ENCODE results near the gene PODN.

Gene PODN

GRCh38 chr1:53074313-53075154, 12.5 kb downstream of the PODN start:
- DNase-seq (ENCODE audit: low read depth in 2 of 2) = no peak

DNA sequence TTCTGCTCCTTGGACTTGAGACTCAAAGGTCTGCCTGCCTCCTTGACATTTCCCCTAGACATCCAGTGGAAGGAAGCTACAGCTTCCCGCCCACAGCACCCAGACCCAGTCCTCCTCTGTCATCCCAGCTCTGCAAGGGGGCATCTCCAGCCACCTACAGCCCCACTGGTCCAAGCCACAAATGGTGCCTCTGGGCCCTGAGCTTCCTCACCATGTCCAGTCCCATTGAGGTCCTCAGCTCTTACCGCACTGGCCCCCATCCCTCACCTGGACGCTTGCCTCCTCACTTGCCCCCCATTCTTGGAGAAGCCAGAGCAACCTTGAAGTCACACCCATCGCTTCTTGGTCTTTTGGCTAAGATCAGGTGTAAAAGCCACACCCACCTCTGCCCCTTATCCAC, 13.2 kb downstream of the PODN start:
- no peak for DNase-seq (ENCODE audit: low read depth in 2 of 2)

DNA sequence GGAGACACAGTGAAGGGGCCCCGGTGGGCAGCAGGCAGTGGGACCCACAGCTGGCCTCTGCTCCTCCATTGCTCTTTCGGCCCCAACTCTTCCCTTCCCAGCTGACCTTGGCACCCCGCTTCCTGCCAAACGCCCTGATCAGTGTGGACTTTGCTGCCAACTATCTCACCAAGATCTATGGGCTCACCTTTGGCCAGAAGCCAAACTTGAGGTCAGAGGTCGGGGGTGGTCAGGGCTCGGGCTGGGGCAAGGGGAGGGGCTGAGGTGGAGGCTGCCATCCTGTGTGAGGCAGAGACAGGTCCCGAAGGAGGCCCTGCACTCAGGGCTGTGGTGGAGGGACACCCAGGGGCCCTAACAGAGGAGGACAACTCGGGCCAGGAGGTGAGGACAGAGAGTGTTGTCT, 13.7 kb downstream of the PODN start:
- no peak for DNase-seq (ENCODE audit: low read depth in 2 of 2)

DNA sequence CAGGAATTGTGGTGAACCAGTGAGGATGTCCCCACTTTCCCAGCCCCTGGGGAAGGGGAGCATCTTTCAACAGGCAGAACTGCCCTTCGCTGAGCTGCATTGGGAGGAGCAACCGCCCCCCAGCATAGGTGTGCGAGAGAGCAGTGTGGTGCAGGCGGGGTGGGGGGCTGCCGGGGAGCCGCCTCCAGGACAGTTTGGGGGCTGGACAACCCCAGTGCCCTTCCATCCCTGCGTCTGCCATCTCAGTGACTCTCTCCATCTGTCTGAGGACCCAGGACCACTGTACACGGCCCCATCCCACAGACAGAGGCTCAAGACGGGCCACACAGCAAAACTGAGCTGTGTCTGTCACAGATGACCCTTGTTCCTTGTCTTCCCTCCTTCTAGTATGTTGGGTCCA, 14.2 kb downstream of the PODN start:
- DNase-seq (ENCODE audit: low read depth in 2 of 2) = no peak

DNA sequence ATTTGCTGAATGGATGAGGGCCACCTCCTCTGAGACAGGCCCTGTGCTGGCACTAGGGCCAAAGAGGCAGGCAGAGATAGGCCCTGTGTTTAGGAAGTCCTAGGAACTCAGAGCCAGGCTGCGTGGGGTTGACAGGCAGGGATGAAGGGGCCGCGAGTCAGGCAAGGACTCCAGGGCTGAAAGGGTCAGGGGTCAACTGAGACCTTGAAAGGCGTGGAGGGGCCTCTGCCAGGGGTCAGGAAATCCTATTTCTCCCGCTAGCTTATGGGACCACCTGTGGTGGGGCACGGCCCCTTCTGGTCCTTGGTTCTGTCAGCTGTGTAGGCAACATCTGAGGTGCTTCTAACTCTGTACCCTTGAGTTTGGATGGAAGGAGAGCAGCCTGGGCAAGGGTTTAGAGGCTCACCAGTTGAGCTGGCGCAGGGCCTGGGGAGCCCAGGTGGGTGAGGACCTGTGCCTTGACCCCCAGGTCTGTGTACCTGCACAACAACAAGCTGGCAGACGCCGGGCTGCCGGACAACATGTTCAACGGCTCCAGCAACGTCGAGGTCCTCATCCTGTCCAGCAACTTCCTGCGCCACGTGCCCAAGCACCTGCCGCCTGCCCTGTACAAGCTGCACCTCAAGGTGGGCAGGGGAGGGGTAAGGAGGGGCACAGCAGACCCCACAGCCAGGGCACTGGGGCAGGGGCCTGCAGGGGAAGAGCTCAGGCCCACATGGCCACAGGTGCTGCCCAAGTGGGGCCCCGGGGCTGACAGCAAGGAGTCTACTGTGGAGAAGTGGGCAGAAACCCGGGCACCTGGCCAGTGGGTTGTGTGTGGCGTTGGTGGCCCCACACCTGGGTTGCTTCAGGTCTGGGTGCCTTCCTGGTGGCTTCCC, 14.9 kb downstream of the PODN start:
- DNase-seq (ENCODE audit: low read depth in 2 of 2) = no peak

DNA sequence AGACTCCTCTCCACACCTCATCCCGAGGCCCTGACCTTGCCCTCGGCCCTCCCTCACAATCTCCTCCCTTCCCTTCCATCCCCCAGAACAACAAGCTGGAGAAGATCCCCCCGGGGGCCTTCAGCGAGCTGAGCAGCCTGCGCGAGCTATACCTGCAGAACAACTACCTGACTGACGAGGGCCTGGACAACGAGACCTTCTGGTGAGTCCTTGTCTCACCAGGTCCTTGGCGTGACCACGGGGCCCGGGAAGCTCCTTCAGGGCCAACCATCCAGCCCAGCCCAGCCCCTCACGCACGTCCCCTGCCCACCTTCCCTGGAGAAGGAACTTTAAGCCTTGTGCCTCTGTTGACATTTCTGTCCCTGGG, 15.6 kb downstream of the PODN start:
- no peak for DNase-seq (ENCODE audit: low read depth in 2 of 2)

DNA sequence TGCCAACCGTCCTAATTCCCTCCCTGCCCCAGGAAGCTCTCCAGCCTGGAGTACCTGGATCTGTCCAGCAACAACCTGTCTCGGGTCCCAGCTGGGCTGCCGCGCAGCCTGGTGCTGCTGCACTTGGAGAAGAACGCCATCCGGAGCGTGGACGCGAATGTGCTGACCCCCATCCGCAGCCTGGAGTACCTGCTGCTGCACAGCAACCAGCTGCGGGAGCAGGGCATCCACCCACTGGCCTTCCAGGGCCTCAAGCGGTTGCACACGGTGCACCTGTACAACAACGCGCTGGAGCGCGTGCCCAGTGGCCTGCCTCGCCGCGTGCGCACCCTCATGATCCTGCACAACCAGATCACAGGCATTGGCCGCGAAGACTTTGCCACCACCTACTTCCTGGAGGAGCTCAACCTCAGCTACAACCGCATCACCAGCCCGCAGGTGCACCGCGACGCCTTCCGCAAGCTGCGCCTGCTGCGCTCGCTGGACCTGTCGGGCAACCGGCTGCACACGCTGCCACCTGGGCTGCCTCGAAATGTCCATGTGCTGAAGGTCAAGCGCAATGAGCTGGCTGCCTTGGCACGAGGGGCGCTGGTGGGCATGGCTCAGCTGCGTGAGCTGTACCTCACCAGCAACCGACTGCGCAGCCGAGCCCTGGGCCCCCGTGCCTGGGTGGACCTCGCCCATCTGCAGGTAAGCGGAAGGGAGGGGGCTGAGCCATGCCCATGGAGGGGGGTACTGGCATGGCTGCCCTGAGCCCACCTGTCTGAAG, 16.5 kb downstream of the PODN start:
- no peak for DNase-seq (ENCODE audit: low read depth in 2 of 2)

GRCh38 chr1:53079251-53079650, 17.2 kb downstream of the PODN start:
- no peak for DNase-seq (ENCODE audit: low read depth in 2 of 2)

- DNase-seq (ENCODE audit: low read depth in 2 of 2) = no peak
Observed at GRCh38 chr1:53080041-53080440, 18.0 kb downstream of the PODN start.

DNA sequence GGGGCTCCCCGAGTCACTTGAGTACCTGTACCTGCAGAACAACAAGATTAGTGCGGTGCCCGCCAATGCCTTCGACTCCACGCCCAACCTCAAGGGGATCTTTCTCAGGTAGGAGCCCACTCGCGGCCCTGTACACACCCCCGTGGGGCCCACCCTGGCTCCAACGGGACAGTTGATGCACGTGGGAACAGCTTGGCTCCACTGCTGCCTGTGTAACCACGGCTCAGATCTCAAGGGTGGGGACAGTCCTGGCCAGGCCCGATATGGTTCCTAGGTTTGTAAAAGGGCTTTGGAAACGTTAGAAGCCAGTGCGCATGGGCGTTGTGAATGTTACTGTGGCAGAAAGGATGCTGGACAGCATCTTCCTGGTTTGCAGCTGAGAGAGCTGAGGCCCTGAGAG, 18.8 kb downstream of the PODN start:
- DNase-seq (ENCODE audit: low read depth in 2 of 2) = no peak

GRCh38 chr1:53081384-53082066, 19.5 kb downstream of the PODN start:
- no peak for DNase-seq (ENCODE audit: low read depth in 2 of 2)

DNA sequence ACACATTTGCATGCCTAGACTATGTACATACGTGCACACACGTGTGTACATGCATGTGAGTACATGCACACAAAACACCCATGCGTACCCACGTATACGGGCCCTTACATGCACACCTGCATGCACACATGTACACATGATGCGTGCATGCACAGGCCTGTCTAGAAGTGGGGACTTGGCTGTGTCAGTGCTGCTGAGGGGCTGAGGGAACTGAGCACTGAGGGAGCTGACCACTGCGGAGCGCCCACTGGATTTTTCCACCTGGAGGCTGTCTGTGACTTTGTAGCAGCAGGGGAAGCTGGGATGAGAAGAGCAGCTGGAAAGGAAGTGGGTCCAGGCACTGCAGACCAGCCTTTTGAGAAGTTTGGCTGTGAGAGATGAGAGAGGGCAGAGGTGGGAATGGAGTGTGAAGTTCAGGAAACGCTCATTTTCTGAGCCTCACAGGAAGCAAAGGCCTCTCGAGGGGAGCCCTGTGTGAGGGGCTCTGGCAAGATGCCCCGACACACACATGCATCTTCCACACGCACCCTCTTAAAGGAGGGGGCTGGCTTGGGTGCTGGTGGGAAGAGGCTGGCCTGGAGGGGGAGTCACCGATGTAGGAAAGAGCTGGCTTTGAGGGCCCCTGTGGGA, 20.9 kb downstream of the PODN start:
- DNase-seq (ENCODE audit: low read depth in 2 of 2) = no peak

GRCh38 chr1:53083636-53084588, 21.9 kb downstream of the PODN start:
- no peak for DNase-seq (ENCODE audit: low read depth in 2 of 2)

DNA sequence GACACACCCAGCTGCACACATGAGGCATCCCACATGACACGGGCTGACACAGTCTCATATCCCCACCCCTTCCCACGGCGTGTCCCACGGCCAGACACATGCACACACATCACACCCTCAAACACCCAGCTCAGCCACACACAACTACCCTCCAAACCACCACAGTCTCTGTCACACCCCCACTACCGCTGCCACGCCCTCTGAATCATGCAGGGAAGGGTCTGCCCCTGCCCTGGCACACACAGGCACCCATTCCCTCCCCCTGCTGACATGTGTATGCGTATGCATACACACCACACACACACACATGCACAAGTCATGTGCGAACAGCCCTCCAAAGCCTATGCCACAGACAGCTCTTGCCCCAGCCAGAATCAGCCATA, 22.6 kb downstream of the PODN start:
- DNase-seq (ENCODE audit: low read depth in 2 of 2) = no peak

DNA sequence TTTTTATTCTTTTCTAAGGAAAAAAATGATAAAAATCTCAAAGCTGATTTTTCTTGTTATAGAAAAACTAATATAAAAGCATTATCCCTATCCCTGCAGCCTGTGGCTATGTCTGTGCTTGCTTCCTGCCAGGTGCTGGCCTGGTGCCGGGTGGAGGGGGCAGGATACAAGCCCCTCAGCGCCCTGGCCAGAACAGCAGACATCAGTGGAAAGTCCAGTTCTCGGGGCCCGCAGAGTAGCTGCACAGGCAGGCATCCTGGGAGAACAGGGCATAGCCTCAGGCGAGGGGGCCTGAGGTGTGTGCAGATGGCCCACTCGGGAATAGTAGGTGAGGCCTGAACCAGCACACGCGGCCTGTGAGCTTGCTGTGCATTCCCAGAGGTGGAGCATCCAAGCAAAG, 23.4 kb downstream of the PODN start:
- no peak for DNase-seq (ENCODE audit: low read depth in 2 of 2)

DNA sequence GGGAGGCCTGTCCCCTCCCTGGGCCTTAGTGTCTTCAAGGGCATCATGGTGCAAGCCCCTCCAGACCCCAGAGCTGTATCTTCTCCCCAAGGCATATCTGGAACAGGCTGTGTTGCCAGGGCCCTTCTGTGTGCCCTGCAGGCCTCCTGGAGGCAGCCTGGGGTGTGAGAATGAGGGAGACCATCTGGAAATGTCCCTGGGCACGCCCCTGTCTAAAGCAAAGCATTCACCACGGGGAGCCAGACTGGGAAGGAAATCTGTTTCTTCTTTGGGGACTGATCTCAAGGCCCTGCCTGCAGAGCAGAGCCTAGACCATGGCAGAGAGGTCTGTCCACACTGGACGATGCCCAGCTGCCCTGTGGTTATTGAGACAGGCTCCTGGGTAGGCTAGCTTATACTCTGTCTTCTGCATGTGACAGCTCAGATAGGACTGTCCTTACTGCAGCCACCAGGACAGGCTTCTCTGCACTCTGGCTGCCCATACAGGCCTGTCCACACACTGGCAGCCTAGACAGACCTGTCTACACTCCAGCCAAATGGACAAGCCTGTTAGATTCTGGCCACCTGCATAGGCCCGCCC, 24.6 kb downstream of the PODN start:
- DNase-seq (ENCODE audit: low read depth in 2 of 2) = no peak

- DNase-seq (ENCODE audit: low read depth in 2 of 2) = no peak
Observed at GRCh38 chr1:53087332-53088285, 25.6 kb downstream of the PODN start.

DNA sequence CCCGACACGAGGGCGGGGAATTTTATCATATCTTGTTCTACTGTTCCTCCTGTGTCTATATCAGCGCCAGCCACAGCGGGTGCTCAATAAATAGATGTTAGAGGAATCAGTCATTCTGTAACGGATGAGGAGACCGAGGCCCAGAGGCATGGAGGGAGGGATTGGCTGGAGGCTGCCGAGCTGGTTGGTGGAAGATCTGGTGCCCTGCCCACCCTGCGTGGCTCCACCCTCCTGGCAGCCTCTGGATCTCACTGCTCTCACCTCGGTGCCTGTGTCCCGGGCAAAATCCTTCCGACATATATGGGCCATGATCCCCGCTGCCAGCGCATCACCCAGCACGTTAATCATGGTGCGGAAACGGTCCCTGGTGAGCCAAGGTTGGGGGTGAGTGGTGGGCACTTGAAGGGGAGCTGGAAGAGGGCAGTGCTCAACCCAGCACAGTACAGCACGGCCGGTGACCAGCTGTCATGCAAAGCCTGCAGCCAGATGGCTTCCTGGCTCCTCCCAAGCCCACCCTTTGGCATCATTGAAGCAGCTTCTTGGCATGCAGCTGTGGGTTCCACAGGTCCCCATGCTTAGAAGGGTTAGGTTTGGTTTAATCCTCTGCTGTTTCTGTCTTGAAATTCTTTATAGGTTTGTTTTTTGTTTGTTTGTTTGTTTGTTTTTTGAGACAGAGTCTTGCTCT, 26.7 kb downstream of the PODN start:
- DNase-seq (ENCODE audit: low read depth in 2 of 2) = no peak

Data from fibroblast of skin of left biceps (primary cell).